Measurements from ENCODE around the gene SOX11.

SOX11 gene

GRCh38 chr2:5725072-5725471, 32.9 kb downstream of the SOX11 start:
- DNase-seq, result no peak

- DNase-seq, result no peak
Measured at GRCh38 chr2:5725794-5726463, 33.7 kb downstream of the SOX11 start.

DNA sequence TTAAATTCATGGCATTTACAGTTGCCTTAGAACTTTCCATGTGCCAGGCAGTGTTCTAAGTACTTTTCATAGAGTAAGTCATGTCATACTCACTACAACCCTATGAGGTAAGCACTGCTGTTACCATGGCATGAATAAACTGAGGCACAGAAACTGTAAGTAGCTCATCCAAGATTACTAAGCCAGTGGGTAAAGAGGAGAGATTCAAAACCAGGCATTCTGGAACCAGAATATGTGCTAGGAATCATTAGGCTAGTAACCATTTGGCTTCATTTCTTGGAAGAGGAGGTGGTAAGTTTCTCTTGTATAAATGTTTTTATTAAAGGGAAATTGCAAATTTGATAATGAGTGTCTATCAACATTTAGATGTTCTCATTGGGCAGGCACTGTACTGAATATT, 35.1 kb downstream of the SOX11 start:
- no peak for DNase-seq

- DNase-seq, result no peak
Measured at GRCh38 chr2:5729416-5729815, 37.2 kb downstream of the SOX11 start.

GRCh38 chr2:5730386-5730785, 38.2 kb downstream of the SOX11 start:
- DNase-seq, result no peak

DNA sequence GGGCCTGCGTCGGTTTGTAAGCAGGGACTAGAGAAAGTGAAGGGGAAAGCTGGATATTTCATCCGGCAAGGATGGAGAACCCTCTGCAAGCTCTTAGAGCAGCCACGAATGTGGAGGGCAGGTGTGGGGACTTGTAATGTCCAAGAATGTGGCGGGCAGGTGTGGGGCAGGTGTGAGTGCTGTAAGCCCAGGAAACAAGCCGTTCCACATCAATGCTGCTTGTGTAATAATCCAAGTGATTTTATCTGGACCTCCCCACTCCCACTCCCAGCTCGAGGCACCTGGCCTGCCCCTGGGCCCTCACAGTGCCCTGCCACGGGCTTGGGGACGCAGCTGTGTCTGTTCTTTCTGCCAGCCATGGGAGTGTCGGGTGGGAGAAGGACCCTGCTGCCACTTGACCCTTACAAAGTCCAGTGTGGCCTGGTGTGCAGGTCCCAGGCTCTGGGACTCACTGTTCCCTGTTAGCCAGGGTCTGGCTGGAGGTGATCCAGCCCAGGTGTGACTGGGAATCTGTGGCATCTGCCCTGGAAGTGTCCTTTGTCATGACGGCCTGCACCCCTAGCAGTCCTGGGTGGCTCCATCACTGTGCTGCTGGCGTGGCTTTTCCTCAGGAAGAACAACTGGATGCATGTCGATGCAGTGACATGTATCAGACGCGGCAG, 42.8 kb downstream of the SOX11 start:
- DNase-seq, result no peak

DNA sequence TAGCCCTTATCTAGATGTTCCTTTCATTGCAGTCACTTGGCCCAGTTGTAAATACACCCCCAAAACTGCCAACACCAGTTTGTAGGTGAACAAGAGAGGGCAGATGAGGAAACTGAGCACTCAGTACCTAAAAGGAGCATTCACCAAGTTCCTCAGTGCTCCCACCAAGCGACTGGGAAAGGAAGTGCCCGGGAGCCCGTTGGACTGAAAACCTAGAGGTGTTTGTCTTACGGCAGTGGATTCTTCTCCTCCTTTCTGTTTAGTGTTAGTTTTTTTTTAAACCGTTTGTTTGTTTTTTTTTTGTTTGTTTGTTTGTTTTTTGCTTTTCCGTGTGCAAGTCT, 43.3 kb downstream of the SOX11 start:
- DNase-seq, result no peak

GRCh38 chr2:5736050-5736449, 43.9 kb downstream of the SOX11 start:
- DNase-seq, result no peak

DNA sequence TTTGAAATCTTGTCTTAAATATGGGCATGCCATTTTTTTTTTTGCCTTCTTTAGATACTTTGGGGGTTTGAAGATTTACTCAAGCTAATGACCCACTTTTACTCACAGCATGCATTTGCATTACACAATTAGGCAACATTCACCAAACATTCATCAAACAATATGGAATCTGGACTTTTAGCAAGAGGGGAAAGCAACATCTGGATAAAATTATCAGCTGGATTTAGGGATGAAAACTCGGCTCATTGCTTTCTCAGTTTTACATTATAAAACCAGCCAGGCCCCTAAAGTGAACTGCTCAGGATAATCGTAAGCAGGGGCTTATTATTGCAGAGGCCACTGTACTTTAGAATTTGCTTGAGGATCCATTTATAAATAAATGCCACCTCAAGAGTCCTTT, 44.7 kb downstream of the SOX11 start:
- no peak for DNase-seq

GRCh38 chr2:5740053-5740452, 47.9 kb downstream of the SOX11 start:
- no peak for DNase-seq

GRCh38 chr2:5740817-5741216, 48.6 kb downstream of the SOX11 start:
- no peak for DNase-seq

GRCh38 chr2:5741242-5741641, 49.1 kb downstream of the SOX11 start:
- no peak for DNase-seq

DNA sequence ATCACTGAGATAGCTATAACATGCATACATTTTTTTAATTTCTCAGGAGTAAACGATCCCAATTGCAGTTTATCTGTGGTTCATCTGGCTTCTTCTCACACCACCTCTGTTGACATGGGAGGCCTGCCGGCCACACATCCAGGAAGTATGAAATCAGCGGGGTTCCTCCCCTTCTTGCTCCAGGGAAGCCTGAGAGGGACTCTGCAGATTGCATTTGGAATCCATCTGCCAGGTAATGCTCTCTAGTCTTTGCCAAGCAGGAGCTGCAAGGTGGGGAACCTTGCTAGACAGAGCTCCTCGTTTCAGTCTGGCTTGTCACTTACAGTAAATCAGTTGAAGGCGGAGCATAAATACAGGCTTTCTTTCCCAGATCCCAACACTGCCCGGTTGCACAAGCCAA, 49.9 kb downstream of the SOX11 start:
- DNase-seq, result no peak

GRCh38 chr2:5748391-5748790, 56.2 kb downstream of the SOX11 start:
- DNase-seq, result no peak

DNA sequence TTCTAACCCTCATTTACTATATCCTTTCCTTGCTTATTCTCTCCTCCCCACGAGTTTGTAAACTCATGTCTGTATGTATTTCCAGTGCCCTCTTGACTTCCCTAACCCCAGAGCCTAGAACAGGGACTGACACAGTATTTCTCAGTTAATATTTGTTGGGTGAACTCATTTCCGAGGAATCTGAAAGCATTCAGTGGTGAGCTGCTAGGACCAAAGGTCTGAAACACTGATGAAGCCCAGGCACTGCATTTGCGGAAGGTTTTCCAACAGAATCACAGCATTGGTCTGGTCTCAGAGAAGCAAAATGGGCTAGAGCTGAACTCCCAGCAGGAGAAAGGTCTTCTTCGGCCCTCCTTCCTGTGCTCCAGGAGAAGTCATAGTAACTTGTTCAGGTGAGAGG, 56.8 kb downstream of the SOX11 start:
- DNase-seq, result no peak

GRCh38 chr2:5749347-5749746, 57.2 kb downstream of the SOX11 start:
- DNase-seq, result no peak
